GM23338 (cell line): ENCODE data around the gene HAS3. TPM values are rescaled to one million over a fixed set of nuclear protein-coding genes. Genes with fewer than 3 reads are reported as not detected.

ENCODE experiments used
- ATAC-seq: fragments of 200-7000 bp; cut with Tn5 transposase; 3 replicates; pipeline ENCODE4 v1.9.1; 2020
- DNase-seq: peaks from one replicate; pipeline ENCODE4 v3.0.0-alpha.2; 2015; ENCODE audit warnings: low spot score
- H2AFZ ChIP-seq: fragments of 200-600 bp; sonication (generic); 2 replicates; pipeline ENCODE4 v1.8.0; 2016; ENCODE audit warnings: antibody characterized with exemption, mild to moderate bottlenecking, moderate library complexity
- H3F3A ChIP-seq: fragments of 200-600 bp; sonication (generic); replicated peaks from 2 replicates; pipeline ENCODE4 v1.8.0; 2017; ENCODE audit warnings: antibody characterized with exemption, mixed run types, low read depth
- H3K27ac ChIP-seq: fragments of 200-600 bp; sonication (generic); 2 replicates; pipeline ENCODE4 v1.6.1; 2016; ENCODE audit warnings: low read depth
- H3K27me3 ChIP-seq: fragments of 200-600 bp; sonication (generic); 2 replicates; pipeline ENCODE4 v1.8.0; 2016; ENCODE audit warnings: mild to moderate bottlenecking, mixed run types, moderate library complexity; ENCODE audit not compliant: insufficient read depth
- H3K36me3 ChIP-seq: fragments of 200-600 bp; sonication (generic); 2 replicates; pipeline ENCODE4 v1.8.0; 2016; ENCODE audit warnings: mild to moderate bottlenecking; ENCODE audit not compliant: insufficient read depth
- H3K4me1 ChIP-seq: fragments of 200-600 bp; sonication (generic); 2 replicates; pipeline ENCODE4 v1.8.0; 2016; ENCODE audit warnings: mild to moderate bottlenecking, moderate library complexity; ENCODE audit not compliant: insufficient read depth
- H3K4me2 ChIP-seq: fragments of 200-600 bp; sonication (generic); 2 replicates; pipeline ENCODE4 v1.7.1; 2017; ENCODE audit warnings: mixed run types
- H3K4me3 ChIP-seq: fragments of 200-600 bp; sonication (generic); 2 replicates; pipeline ENCODE4 v1.6.1; 2016; ENCODE audit warnings: mixed run types
- H3K79me2 ChIP-seq: fragments of 200-600 bp; sonication (generic); replicated peaks from 2 replicates; pipeline ENCODE4 v1.8.0; 2017; ENCODE audit warnings: mild to moderate bottlenecking; ENCODE audit not compliant: insufficient read depth
- H3K9me2 ChIP-seq: fragments of 200-600 bp; sonication (generic); 2 replicates; pipeline ENCODE4 v1.8.0; 2017; ENCODE audit not compliant: insufficient read depth
- H4K20me1 ChIP-seq: fragments of 200-600 bp; sonication (generic); replicated peaks from 2 replicates; pipeline ENCODE4 v1.8.0; 2017; ENCODE audit warnings: mild to moderate bottlenecking; ENCODE audit not compliant: insufficient read depth
- H3K27ac Mint-ChIP-seq: 2 replicates; pipeline ENCODE4 v1.8.0; 2020; ENCODE audit warnings: inconsistent platforms, mild to moderate bottlenecking, moderate library complexity, mixed read lengths
- H3K27me3 Mint-ChIP-seq: 3 replicates; pipeline ENCODE4 v1.8.0; 2022; ENCODE audit warnings: low read depth, mild to moderate bottlenecking, moderate library complexity, mixed read lengths, inconsistent platforms; ENCODE audit not compliant: insufficient read depth, poor library complexity
- H3K36me3 Mint-ChIP-seq: 3 replicates; pipeline ENCODE4 v1.8.0; 2021; ENCODE audit warnings: low read depth, mild to moderate bottlenecking, inconsistent platforms, moderate library complexity, mixed read lengths
- H3K4me1 Mint-ChIP-seq: 3 replicates; pipeline ENCODE4 v1.8.0; 2020; ENCODE audit warnings: mild to moderate bottlenecking, inconsistent platforms, mixed read lengths
- H3K4me3 Mint-ChIP-seq: 3 replicates; pipeline ENCODE4 v1.8.0; 2021; ENCODE audit warnings: moderate library complexity, mild to moderate bottlenecking, inconsistent platforms, mixed read lengths
- H3K9me3 Mint-ChIP-seq: 3 replicates; pipeline ENCODE4 v1.8.0; 2020; ENCODE audit warnings: moderate library complexity, mild to moderate bottlenecking, inconsistent platforms, mixed read lengths
- CREB1 ChIP-seq: fragments of 250-450 bp; sonication (Bioruptor Pico); IDR thresholded peaks from 2 replicates; pipeline ENCODE4 v1.5.0; 2020; ENCODE audit warnings: low read depth, mild to moderate bottlenecking, moderate library complexity
- ETS1 ChIP-seq: IDR thresholded peaks from 2 replicates; pipeline ENCODE4 v1.6.1; 2016; ENCODE audit warnings: antibody characterized with exemption
- EZH2 ChIP-seq: fragments of 200-600 bp; sonication (generic); IDR thresholded peaks from one replicate; pipeline ENCODE4 v1.8.0; 2017; ENCODE audit warnings: antibody characterized with exemption, mild to moderate bottlenecking, low read depth; ENCODE audit not compliant: unreplicated experiment
- EZH2phosphoT487 ChIP-seq: fragments of 200-600 bp; sonication (generic); IDR thresholded peaks from one replicate; pipeline ENCODE4 v1.8.1; 2018; ENCODE audit warnings: antibody characterized with exemption; ENCODE audit not compliant: unreplicated experiment
- NANOG ChIP-seq: IDR thresholded peaks from 2 replicates; pipeline ENCODE4 v1.6.1; 2016; ENCODE audit warnings: antibody characterized with exemption, borderline replicate concordance
- POLR2AphosphoS5 ChIP-seq: IDR thresholded peaks from 2 replicates; pipeline ENCODE4 v1.6.1; 2016; ENCODE audit warnings: antibody characterized with exemption, low read depth
- REST ChIP-seq: IDR thresholded peaks from one replicate; pipeline ENCODE4 v1.6.1; 2018; ENCODE audit warnings: antibody characterized with exemption; ENCODE audit not compliant: unreplicated experiment
- STAT1 ChIP-seq: IDR thresholded peaks from one replicate; pipeline ENCODE4 v1.6.1; 2016; ENCODE audit warnings: antibody characterized with exemption; ENCODE audit not compliant: unreplicated experiment
- ZNF114 ChIP-seq: fragments of 250-450 bp; sonication (Bioruptor Pico); IDR thresholded peaks from 2 replicates; pipeline ENCODE4 v1.5.0; 2020; ENCODE audit warnings: mild to moderate bottlenecking, moderate library complexity
- ZNF331 ChIP-seq: fragments of 250-450 bp; sonication (Bioruptor Pico); IDR thresholded peaks from 2 replicates; pipeline ENCODE4 v1.5.0; 2020; ENCODE audit warnings: low read depth, mild to moderate bottlenecking, moderate library complexity
- ZNF462 ChIP-seq: fragments of 250-450 bp; sonication (Bioruptor Pico); IDR thresholded peaks from 2 replicates; pipeline ENCODE4 v1.5.0; 2020; ENCODE audit warnings: mild to moderate bottlenecking, moderate library complexity
- polyA plus RNA-seq: library from polyadenylated mRNA; unstranded; fragments of >200 nt; fragmentation: Nextera tagmentation; extraction: Ambion mirVana; gene quantifications from 2 replicates; pipeline ENCODE4 v1.2.1, GENCODE V29; 2016
- total RNA-seq: library from RNA; depleted of rRNA; stranded (reverse); fragments of >200 nt; shearing (Covaris generic); gene quantifications from 2 replicates; pipeline ENCODE4 v1.2.3, GENCODE V29; 2014

HAS3 gene
- total and polyA plus RNA-seq, 2 experiments from 2014 or later = 7.3 to 54.9 TPM

GRCh38 chr16:69087161-69087581 is 18.3 kb upstream of the HAS3 start (continued):
- TF ChIP-seq REST (no peak), NANOG (no peak), POLR2AphosphoS5 (no peak), ZNF331 (no peak)

GRCh38 chr16:69088684-69089083 is 16.8 kb upstream of the HAS3 start:
- Mint-ChIP-seq H3K9me3 (no peaks in the 10 kb centered on the region), H3K27me3 (peaks cover 10% of the 10 kb centered on the region), H3K27ac (no peak overlapping the region), H3K4me1 (peaks cover 35% of the 10 kb centered on the region), H3K36me3 (peaks cover 11% of the 10 kb centered on the region; the same call in 1 of the 3 replicates), H3K4me3 (no peak overlapping the region)
- no peaks in the 10 kb centered on the region for H3K36me3 ChIP-seq
- H3K4me1 ChIP-seq = peaks cover 23% of the 10 kb centered on the region
- peak overlapping the region; percentile 81; the same call in 1 of the 2 replicates for H2AFZ ChIP-seq
- no peak for ATAC-seq
- H3K27me3 ChIP-seq = no peaks in the 10 kb centered on the region
- H3K9me2 ChIP-seq = peaks cover 6% of the 10 kb centered on the region; the same call in 1 of the 2 replicates
- no peaks in the 10 kb centered on the region for H3K79me2 ChIP-seq
- no peak overlapping the region for H3K4me3 ChIP-seq
- peaks cover 15% of the 10 kb centered on the region; the same call in 1 of the 2 replicates for H3F3A ChIP-seq
- no peak overlapping the region for H3K4me2 ChIP-seq
- 0 out of 2 replicates have a peak overlapping the region, but pooled peaks have one; percentile 55 for H3K27ac ChIP-seq
- DNase-seq = no peak
- no peaks in the 10 kb centered on the region for H4K20me1 ChIP-seq
- TF ChIP-seq STAT1 (no peak), ZNF331 (no peak), REST (no peak), EZH2 (no peak), CREB1 (CRISPR knock-in tag) (no peak), ZNF462 (no peak), ZNF114 (CRISPR knock-in tag) (no peak), ETS1 (no peak), EZH2phosphoT487 (no peak), NANOG (no peak)
